RWPE2 (cell line): Measurements from ENCODE around the gene CTTNBP2NL.
"Not testable (repeated sequence)": the region's sequence is repeated elsewhere in the genome, so short reads cannot be mapped to it uniquely, and the experiment has no call there.

Experiments
- ATAC-seq: fragments of 200-7000 bp; cut with Tn5 transposase; 3 replicates; pipeline ENCODE4 v1.9.1; 2021; ENCODE audit warnings: low read depth
- DNase-seq: peaks from one replicate; pipeline ENCODE4 v3.0.0-alpha.2; 2020; ENCODE audit warnings: low spot score
- H3K27ac ChIP-seq: fragments of 450-650 bp; 2 replicates; pipeline ENCODE4 v1.5.1; 2017; ENCODE audit warnings: mild to moderate bottlenecking; ENCODE audit not compliant: poor library complexity, severe bottlenecking
- H3K27me3 ChIP-seq: fragments of 250-450 bp; sonication (Bioruptor Pico); 2 replicates; pipeline ENCODE4 v1.5.1; 2021; ENCODE audit warnings: mild to moderate bottlenecking, moderate library complexity; ENCODE audit not compliant: insufficient read depth, poor library complexity, severe bottlenecking
- H3K36me3 ChIP-seq: fragments of 250-450 bp; sonication (Bioruptor Pico); 2 replicates; pipeline ENCODE4 v1.5.1; 2020; ENCODE audit warnings: low read depth, mild to moderate bottlenecking, moderate library complexity
- H3K4me1 ChIP-seq: fragments of 250-450 bp; sonication (Bioruptor Pico); 2 replicates; pipeline ENCODE4 v1.5.1; 2021; ENCODE audit warnings: mild to moderate bottlenecking, moderate library complexity; ENCODE audit not compliant: insufficient read depth, poor library complexity, severe bottlenecking
- H3K4me3 ChIP-seq: fragments of 250-450 bp; sonication (Bioruptor Pico); 2 replicates; pipeline ENCODE4 v1.5.1; 2021; ENCODE audit warnings: mild to moderate bottlenecking, moderate library complexity; ENCODE audit not compliant: severe bottlenecking
- H3K9me3 ChIP-seq: fragments of 250-450 bp; sonication (Bioruptor Pico); 2 replicates; pipeline ENCODE4 v1.5.1; 2021; ENCODE audit warnings: mild to moderate bottlenecking, moderate library complexity; ENCODE audit not compliant: severe bottlenecking
- TF ChIP-seq, protein P1 (sequence below): fragments of 450-650 bp; IDR thresholded peaks from one replicate; pipeline ENCODE4 v1.5.1; 2017; ENCODE audit warnings: mild to moderate bottlenecking, moderate library complexity; ENCODE audit not compliant: poor library complexity, severe bottlenecking

The CTTNBP2NL gene

DNA sequence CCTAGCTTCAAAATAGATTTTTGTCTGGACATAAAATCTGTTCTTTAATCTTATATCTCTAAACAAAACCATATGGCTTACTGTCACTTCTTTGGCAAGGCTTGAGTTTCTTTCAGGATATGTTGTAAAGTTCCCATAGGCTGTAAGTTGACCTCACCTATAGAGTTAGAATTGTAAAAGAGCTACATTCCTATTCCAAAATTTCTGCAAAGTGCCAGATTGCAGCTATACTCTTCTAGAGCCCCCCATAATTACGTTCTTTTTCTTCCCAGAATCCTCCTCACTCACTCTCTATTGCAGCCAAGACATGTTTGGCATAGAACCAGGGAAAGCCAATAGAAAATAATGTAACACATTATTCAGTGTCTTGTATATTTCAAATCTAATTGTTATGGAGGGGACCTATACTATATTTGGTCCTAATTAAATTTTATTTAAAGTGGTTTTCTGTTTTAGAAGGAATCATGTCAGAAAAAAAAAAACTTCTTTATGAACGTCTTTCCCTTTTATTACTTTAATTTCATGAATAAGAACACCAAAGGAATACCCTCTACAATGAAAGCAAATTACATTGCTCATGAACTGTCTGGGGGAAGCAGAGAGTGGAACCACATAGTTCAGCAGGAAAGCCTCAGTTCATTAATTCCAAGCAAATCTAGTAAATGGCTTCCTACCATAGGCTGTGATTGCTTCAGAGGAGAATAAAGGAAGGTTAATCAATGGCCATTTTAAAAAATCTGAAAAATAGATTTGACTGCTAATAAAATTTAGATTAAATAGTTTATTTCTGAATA lies 22.3 kb downstream of the CTTNBP2NL start:
- TF ChIP-seq, protein P1, sequence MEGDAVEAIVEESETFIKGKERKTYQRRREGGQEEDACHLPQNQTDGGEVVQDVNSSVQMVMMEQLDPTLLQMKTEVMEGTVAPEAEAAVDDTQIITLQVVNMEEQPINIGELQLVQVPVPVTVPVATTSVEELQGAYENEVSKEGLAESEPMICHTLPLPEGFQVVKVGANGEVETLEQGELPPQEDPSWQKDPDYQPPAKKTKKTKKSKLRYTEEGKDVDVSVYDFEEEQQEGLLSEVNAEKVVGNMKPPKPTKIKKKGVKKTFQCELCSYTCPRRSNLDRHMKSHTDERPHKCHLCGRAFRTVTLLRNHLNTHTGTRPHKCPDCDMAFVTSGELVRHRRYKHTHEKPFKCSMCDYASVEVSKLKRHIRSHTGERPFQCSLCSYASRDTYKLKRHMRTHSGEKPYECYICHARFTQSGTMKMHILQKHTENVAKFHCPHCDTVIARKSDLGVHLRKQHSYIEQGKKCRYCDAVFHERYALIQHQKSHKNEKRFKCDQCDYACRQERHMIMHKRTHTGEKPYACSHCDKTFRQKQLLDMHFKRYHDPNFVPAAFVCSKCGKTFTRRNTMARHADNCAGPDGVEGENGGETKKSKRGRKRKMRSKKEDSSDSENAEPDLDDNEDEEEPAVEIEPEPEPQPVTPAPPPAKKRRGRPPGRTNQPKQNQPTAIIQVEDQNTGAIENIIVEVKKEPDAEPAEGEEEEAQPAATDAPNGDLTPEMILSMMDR = no peak
- H3K4me3 ChIP-seq = no peak overlapping the region
- H3K36me3 ChIP-seq = peaks cover 70% of the 10 kb centered on the region
- H3K27ac ChIP-seq = no peak overlapping the region
- no peaks in the 10 kb centered on the region for H3K9me3 ChIP-seq
- no peak for ATAC-seq
- DNase-seq = no peak
- H3K27me3 ChIP-seq = no peaks in the 10 kb centered on the region
- no peaks in the 10 kb centered on the region for H3K4me1 ChIP-seq

GRCh38 chr1:112423207-112423606 lies 27.2 kb downstream of the CTTNBP2NL start:
- no peaks in the 10 kb centered on the region for H3K27me3 ChIP-seq
- no peak for DNase-seq
- no peaks in the 10 kb centered on the region for H3K4me1 ChIP-seq
- H3K36me3 ChIP-seq = peaks cover 50% of the 10 kb centered on the region
- no peak for ATAC-seq
- TF ChIP-seq, protein P1 = no peak
- no peak overlapping the region for H3K4me3 ChIP-seq
- no peaks in the 10 kb centered on the region for H3K9me3 ChIP-seq
- no peak overlapping the region for H3K27ac ChIP-seq

- not testable (repeated sequence) for H3K9me3 ChIP-seq, ATAC-seq, H3K4me1 ChIP-seq, DNase-seq, H3K27ac ChIP-seq, H3K4me3 ChIP-seq, H3K27me3 ChIP-seq
- H3K36me3 ChIP-seq = peaks cover 50% of the 10 kb centered on the region
Observed at GRCh38 chr1:112423666-112424065, 27.7 kb downstream of the CTTNBP2NL start.

DNA sequence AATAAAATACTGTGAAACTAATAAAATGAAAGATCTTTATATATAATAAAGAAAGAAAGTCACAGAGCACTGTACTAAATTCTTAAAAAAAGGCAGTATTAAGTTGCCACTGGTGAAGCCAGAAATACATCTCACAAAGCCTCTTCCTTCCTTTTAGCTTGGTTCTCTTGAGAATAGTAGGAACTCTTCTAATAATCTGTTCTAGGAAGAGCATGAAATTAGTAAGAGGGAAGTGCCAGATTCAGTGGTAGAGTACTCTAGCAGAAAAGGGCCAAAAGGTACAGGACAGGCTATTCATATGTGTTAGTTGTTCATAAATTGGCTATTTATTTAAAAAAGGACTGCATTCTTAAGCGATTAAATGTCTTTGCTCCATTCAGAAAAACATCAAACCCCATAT lies 33.7 kb downstream of the CTTNBP2NL start:
- Histone ChIP-seq H3K36me3 (peaks cover 37% of the 10 kb centered on the region), H3K27me3 (no peaks in the 10 kb centered on the region), H3K4me1 (no peaks in the 10 kb centered on the region), H3K9me3 (no peaks in the 10 kb centered on the region), H3K27ac (no peak overlapping the region), H3K4me3 (no peak overlapping the region)
- ATAC-seq (no peak), DNase-seq (no peak)
- TF ChIP-seq, protein P1 = no peak

DNA sequence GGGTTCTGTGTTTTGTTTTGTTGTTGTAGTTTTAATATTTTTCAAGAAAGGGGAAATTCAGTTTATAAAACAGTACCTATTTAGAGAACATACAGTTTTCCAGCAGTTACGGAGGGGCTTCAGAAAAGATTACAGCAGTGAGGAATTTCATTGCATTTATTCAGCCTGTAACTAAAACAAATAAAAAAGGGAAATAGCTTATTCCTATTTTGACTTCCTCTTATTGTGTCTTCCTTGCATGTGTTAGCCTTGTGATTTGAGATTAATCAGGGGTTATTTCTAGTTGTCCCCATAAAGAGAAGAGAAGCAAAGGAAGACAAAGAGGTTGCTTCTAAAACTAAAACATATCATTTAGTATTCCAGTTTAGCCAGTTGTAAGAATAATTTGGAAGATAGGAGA lies 35.0 kb downstream of the CTTNBP2NL start:
- no peaks in the 10 kb centered on the region for H3K27me3 ChIP-seq
- H3K36me3 ChIP-seq = peaks cover 37% of the 10 kb centered on the region
- TF ChIP-seq, protein P1 = no peak
- DNase-seq (no peak), ATAC-seq (no peak)
- H3K27ac ChIP-seq = no peak overlapping the region
- H3K9me3 ChIP-seq = no peaks in the 10 kb centered on the region
- no peak overlapping the region for H3K4me3 ChIP-seq
- no peaks in the 10 kb centered on the region for H3K4me1 ChIP-seq
